Neural progenitor cell (in vitro differentiated cells): ENCODE measurements around the gene CATSPERZ.

Experiments
- CTCF ChIP-seq: fragments of 200-600 bp; sonication (generic); IDR thresholded peaks from 2 replicates; pipeline ENCODE4 v1.5.1; 2017; ENCODE audit warnings: antibody characterized with exemption, mild to moderate bottlenecking
- EZH2 ChIP-seq: fragments of 200-600 bp; sonication (generic); IDR thresholded peaks from 2 replicates; pipeline ENCODE4 v1.6.1; 2017; ENCODE audit warnings: antibody characterized with exemption, mild to moderate bottlenecking, moderate library complexity
- EZH2phosphoT487 ChIP-seq: fragments of 200-600 bp; sonication (generic); IDR thresholded peaks from 2 replicates; pipeline ENCODE4 v1.6.1; 2017; ENCODE audit warnings: antibody characterized with exemption

GRCh38 chr11:64251753-64252002 lies 48.5 kb upstream of the CATSPERZ start:
- TF ChIP-seq CTCF, result no peak
- no peak for TF ChIP-seq EZH2
- TF ChIP-seq EZH2phosphoT487, result no peak
